Measurements from ENCODE around the gene PDZD8.

- TF ChIP-seq CTCF (IDR thresholded peaks at IDR 0.05; ENCODE audit: low read depth, low read length, poor library complexity, severe bottlenecking) (no peak), EZH2phosphoT487 (IDR thresholded peaks at IDR 0.05; ENCODE audit: borderline replicate concordance, low read length) (no peak)
These were observed 147.0 kb downstream of the PDZD8 start for GRCh38 chr10:117228210-117228609.

Data from DOHH2 (cell line).